ENCODE data around the gene CAMTA1. TPM values are rescaled to one million over a fixed set of nuclear protein-coding genes. Genes with fewer than 3 reads are reported as not detected.

Gene CAMTA1
- total RNA-seq, 1 experiment from 2014 or later = 102 TPM

DNA sequence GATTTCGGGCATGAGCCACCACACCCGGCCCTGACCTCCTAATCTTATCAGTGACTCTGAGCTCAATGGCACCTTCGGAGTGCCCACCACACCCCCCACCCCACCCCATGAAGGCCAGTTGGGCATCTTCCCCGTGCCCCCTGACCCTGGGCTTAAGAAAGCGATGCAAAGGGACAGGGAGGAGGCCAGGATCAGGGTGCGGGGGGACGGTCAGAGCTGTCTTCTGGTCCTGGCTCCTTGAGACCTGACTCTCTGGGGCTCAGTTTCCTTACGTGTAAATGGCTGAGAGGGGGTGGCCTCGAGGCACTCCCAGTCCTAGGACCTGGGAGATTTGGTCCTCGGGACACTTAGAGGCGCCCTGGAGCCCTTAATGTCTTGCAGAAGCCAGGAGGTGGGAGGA, 881.9 kb downstream of the CAMTA1 start:
- DNase-seq (ENCODE audit: low read depth) = no peak
- in situ Hi-C loops (cut with HindIII; ENCODE audit: low pct_unique_long_range_greater_than_20kb, low sequenced_read_pairs) = no loop called here

DNA sequence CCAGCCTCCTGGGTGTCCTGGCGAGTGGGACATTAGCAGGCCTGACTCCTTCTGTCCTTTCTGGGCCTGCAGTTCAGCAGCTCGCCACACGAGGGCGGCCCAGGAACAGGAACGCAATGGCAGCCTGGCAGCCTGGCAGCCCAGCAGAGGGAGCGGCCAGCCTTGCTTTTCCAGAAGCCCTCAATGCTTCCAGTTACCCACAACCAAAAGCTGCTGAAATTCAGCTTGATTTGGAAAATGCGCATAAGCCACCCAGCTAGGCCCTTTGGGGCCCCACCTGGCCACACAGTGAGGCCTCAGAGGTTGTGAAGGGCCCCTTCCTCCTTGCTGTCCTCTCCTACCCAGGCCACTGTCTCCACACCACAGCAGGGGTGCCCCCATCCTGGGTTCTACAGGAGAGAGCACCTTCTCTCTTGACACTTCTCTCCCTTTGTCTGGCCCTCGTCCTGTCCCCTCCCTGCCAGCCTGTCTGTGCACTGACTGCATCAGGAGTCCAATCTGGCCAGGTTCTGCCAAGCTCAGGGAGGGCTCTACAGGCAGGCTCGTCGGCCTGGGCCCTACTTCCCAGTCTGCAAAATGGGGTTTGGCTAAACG, 882.5 kb downstream of the CAMTA1 start:
- DNase-seq (ENCODE audit: low read depth) = peak; percentile 62
- in situ Hi-C loops (cut with HindIII; ENCODE audit: low pct_unique_long_range_greater_than_20kb, low sequenced_read_pairs) = no loop called here

DNA sequence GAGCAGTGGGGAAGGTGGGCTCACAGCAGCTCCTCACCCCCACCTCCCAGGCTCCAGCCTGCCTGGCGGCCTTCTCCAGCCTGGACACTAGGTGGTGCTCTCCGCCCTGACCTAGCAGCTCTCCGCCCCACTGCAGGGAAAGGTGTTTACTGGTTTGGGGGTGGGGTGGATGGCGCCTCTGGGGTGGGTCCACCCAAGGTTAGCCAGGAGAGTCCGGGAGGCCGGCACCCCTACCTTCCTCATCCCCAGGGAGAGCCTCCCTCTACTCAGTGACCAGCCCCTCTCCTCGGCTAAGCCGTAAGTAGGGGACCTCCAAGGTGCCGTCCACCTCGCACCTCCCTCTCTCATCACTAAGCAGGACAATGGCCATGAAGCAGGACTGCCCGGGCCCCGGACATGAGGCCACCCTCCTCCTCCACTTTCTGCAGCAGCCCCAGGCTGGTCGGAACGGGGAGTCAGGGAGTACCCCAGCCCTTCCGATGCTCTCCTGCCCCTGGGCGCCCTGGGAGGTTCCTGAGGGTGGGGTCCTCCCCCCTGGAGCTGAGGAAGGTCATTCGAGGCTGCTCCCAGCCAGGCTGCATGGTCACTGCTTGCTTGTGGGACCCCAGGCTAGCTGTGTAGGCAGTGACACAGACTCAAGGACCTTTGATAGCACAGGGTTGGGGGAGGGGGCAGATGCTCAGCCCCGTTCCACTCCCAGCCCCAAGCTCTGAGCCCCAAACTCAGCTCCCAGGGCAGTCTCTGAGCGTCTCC, 884.5 kb downstream of the CAMTA1 start:
- in situ Hi-C loops (cut with HindIII; ENCODE audit: low pct_unique_long_range_greater_than_20kb, low sequenced_read_pairs) = no loop called here
- DNase-seq (ENCODE audit: low read depth) = peak; percentile 25

DNA sequence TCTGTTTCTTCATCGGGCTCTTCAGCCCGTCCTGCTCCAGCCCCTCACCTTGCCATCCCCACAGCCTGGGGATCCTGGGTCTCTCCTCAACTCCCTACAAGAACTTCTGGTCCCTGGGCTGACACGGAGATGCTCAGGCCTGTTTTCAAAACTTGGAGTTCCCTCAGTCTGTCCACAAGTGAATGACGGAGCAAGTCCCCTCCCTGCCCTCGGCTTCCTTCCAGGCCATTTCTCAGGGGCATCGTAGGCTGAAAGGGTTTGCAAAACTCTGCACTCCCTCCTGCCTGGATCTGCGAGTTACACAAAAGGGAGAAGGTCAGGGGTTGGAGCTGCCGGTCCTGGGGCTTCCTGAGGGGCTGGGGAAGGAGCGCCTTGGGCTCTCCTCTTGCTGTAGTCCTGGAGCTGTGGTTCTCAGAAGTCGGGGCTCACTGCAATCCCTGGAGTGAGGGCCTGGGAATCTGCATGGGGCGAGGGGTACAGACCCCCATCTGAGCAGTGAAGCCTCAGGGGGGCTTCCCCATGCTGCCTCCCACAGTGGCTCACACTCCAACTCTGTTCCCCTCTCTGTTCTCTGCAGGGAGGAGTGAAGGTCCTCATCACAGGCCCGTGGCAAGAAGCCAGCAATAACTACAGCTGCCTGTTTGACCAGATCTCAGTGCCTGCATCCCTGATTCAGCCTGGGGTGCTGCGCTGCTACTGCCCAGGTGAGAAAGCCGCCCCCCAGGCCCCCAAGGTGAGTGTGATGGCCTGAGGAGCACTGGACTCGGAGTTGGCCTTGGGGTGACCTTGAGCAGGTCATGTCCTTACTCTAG, 885.3 kb downstream of the CAMTA1 start:
- DNase-seq (ENCODE audit: low read depth) = no peak
- in situ Hi-C loops (cut with HindIII; ENCODE audit: low pct_unique_long_range_greater_than_20kb, low sequenced_read_pairs) = no loop called here

DNA sequence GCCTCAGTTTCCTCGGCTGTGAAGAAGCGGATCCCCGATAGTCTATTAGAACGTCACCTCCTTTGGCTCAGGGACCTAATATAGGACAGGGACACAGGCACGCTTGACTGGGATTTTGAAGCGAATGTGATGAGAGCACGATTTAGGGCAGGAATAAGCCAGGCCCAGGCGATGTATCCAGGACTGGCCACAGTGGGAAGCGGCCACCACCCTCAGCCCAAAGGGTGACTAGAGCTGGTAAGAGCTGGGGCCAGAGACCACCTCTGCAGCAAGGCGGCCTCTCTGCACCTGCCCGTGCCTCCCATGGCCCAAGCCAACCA, 885.9 kb downstream of the CAMTA1 start:
- DNase-seq (ENCODE audit: low read depth) = no peak
- in situ Hi-C loops (cut with HindIII; ENCODE audit: low pct_unique_long_range_greater_than_20kb, low sequenced_read_pairs) = no loop called here

DNA sequence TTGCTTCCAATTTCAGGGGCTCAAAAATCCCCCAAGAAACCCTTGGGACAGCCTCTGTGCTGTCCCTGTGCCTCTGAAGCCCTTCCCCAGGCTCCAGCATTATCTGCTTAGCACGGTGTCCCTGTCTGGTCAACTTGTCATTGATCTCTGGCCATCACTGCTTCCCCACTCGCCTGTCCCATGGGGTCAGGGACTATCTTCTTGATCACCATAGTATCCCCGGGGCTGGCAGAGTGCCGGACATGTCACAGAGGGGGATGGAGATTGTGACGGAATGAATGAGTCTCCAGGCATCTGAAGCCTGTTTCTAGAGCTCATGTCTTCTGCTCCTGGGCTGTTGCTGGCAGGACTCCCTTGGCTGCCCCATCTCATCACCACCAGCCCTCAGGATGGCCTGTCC, 886.4 kb downstream of the CAMTA1 start:
- in situ Hi-C loops (cut with HindIII; ENCODE audit: low pct_unique_long_range_greater_than_20kb, low sequenced_read_pairs) = no loop called here
- DNase-seq (ENCODE audit: low read depth) = no peak

DNA sequence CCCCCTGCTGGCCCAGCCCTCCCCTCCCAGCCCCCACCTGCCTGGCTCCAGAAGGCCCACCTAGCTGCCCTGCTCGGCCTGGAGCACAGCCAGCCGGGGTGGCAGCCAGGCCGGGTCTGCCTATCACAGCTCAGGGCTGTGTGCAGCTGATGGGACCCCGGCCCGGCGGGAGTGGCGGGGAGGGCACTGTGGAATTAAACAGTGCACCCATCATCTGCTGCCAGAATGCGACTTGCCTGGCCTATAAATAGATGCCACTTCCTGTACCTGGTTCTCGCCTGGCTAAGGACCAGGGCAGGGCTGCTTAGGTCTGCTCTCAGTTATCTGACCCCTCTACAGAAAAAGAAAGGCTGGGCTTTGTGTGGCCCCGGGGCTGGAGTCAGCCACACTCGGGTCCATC, 887.6 kb downstream of the CAMTA1 start:
- in situ Hi-C loops (cut with HindIII; ENCODE audit: low pct_unique_long_range_greater_than_20kb, low sequenced_read_pairs) = no loop called here
- no peak for DNase-seq (ENCODE audit: low read depth)

DNA sequence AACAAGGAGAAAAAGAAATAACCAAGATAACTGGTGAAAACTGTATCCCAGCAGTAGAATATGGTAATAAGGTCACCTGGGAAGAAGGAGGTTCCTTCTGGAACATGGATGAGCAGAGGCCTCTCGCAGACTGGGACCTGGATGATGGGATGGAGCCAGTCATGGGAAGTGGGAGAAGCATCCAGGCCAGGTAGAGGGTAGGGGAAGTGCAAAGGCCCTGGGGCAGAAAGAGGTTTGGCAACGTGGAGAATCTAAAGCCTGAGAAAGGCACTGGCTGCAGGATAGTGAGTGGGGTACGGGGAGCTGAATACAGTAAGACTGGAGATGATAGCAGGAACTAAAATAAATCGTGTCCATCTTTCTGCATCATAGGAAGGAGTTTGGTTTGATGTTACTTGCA, 889.7 kb downstream of the CAMTA1 start:
- in situ Hi-C loops (cut with HindIII; ENCODE audit: low pct_unique_long_range_greater_than_20kb, low sequenced_read_pairs) = no loop called here

DNA sequence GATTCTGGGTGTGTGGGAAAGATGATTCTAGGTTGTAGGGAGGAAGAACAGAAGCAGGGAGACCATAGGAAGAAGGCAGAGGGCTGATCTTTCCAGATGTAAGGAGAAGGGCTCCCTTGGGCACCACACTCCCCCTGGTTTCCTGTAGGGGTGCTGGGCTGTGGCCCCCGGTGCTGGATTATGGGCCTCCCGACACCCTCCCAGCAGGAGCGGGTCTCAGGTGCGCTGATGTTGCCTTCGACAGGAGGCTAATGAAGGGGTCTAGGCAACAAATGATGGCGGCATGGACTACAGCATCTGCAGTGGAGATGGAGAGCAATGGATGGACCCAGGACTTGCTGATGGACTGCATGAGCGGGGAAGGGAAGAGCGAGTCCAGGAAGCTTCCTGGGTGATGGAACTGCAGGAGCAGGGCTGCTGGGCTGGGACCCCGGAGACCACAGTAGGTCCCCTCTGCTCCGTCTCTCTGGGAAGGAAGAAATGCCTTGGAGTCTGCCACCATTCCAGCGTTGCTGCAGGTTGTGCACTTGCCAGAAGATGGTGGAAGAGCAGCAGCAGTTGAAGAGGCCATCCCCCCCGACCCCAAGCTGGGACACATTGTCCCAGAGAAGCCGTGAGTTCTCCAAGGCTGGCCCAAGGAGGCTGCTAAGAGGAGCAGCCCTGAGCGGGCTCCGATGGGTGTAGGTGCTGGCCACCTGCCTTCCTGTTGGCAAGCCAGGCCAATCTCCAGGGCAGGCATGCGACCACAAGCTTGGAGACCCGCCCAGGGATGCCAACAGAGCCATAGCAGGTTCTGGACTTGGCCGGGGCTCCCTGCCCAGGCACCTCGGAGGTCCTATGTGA, 890.4 kb downstream of the CAMTA1 start:
- no peak for DNase-seq (ENCODE audit: low read depth)
- in situ Hi-C loops (cut with HindIII; ENCODE audit: low pct_unique_long_range_greater_than_20kb, low sequenced_read_pairs) = no loop called here

More for the DNA sequence above, 889.7 kb downstream of the CAMTA1 start:
- no peak for DNase-seq (ENCODE audit: low read depth)

DNA sequence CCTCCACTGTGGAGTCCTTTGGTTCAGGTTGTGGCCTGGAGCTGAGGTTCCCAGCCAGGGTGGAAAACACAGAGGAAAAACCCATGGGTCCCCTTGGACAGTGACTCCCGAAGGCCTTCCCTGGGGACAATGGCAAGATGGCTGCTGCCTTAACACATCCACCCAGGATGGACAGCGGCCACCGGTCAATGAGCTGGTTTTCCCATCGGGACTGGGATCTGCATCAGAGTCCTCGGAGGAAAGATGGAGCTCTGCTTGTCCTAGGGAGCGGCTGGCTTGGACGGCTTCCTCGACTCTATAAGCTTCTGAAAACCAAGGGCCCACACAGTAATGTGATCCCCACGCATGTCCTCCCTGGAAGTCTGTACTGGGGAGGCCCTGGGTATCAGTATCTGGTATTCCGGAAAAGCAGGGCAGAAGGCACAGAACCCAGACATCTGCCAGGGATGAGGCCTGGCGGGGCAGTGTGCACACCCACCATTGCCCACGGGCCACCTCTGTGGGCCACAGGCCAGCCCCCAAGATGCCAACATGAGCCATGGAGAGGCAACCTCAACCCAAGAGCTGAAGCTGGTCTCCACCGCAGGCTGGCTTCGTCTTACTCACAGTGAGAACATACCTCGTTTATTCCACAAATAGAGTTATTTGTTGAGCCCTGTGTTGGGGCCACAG, 891.2 kb downstream of the CAMTA1 start:
- DNase-seq (ENCODE audit: low read depth) = no peak
- in situ Hi-C loops (cut with HindIII; ENCODE audit: low pct_unique_long_range_greater_than_20kb, low sequenced_read_pairs) = no loop called here

DNA sequence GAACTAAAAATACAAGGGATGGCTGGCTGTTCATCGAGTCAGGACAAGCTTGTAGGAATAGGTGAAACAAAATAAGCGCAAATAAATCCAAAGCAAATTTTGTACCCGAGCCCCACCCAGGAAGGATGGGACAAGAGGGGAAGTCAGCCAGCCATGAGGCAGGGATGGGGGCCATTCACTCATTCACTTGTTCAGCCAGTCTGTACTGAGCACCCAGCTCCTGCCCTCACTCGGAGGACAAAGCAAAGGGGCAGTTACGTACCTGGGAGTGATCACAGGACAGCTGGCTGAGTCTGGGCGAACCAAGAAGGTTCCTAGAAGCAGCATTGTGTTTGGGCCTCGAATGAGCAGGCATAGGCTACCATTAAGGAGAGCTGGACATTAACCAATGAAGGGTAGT, 891.9 kb downstream of the CAMTA1 start:
- in situ Hi-C loops (cut with HindIII; ENCODE audit: low pct_unique_long_range_greater_than_20kb, low sequenced_read_pairs) = no loop called here

DNA sequence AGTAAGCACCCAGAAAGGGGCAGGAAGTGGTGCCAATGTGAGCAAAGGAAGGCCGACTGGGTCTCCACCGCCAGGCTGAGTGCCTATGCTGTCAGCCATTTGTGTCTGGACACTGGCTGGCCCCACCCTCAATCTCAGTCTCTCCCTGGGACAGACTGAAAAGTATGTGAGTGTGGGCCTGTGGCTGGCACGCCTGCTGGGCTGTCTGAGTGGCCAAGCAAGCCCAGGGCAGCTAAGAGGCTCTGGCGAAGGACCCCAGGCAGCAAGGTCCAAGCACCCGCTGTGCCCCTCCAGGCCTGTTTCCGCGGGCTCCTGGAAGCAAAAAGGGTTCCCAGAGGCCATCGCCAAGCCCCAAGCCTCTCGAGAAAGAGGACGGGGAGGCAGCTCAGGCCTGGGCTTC, 892.6 kb downstream of the CAMTA1 start:
- no peak for DNase-seq (ENCODE audit: low read depth)
- in situ Hi-C loops (cut with HindIII; ENCODE audit: low pct_unique_long_range_greater_than_20kb, low sequenced_read_pairs) = no loop called here

More for the DNA sequence above, 891.9 kb downstream of the CAMTA1 start:
- no peak for DNase-seq (ENCODE audit: low read depth)

DNA sequence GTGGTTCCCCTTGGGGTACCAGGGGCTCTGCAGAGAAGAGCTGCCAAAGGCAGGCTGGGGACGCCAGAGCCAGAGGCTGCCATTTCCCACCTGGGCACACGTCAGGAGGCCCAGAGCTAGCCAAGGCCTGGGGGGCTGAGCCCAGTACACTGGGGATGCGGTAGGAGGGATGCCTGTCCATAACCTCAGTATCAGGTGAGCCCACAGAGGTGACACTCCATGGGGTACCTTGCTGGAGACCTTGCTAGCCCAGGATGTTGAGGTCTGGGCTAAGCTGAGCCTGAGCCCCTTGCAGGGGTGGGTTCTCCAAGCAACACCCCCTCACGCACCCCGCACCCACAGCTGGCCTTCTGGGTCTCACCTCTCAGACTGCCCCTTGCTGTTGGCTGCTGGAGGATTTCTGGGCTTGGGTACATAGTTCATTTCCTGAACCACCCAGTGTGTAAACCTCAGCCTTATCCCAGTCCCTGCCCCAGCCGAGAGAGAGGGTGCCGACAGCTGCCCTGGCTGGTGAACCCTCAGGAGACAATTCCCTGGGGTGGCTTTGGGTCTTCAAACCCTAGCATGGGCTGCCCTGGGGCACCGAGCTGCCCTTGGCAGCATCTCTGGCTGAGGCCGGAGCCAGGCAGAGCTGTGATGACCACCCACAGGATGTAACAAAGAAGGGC, 893.4 kb downstream of the CAMTA1 start:
- no peak for DNase-seq (ENCODE audit: low read depth)
- in situ Hi-C loops (cut with HindIII; ENCODE audit: low pct_unique_long_range_greater_than_20kb, low sequenced_read_pairs) = no loop called here

DNA sequence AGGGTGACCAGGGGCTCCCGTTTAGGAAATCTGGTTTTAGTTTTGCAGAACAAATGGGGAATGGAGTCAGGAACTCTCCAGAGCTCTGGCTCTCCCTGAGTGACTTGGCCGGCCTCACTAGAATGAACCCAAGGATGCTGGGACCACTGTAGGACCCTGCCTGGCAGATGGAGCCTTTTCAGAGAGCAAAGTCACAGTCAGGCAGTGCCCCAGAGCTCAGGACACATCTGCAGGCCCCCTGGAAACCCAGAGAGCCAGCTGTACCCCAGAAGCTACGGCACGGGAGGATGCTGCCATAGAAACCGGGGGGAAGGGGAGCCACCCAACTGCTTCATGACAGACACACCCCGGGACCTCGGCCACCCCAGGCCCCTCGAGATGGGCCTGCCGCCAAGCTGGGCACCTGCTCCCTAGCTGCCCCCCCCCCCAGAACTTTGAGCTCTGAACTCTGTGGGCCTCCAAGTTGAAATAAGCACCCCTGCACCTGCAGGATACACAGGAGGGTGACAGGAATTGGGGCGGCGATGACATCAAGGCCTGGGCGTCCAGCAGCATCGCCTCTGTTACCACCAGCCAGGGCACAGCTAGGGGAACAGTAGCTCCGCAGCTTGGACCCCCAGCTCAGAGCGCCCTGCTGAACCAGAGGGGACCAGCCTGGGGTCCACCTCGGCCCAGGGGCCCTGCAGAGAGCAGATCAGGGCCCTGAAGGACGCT, 894.1 kb downstream of the CAMTA1 start:
- no peak for DNase-seq (ENCODE audit: low read depth)
- in situ Hi-C loops (cut with HindIII; ENCODE audit: low pct_unique_long_range_greater_than_20kb, low sequenced_read_pairs) = no loop called here

DNA sequence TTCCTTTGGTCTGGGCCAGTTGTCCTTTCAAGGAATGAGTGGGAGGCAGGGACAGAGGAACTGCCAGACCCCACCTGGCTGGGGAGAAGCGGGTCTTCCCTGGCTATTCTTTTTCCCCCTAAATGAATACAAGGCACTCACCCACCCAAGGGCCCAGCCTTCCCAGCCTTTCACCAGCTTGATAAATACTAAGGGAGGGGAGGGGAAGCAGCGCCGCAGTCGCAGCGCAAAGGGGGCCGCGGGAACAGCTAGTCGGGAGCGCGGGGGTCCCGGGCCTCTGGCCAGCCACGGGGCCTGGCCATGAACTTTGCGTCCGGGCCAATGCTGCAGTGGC, 894.6 kb downstream of the CAMTA1 start:
- no peak for DNase-seq (ENCODE audit: low read depth)
- in situ Hi-C loops (cut with HindIII; ENCODE audit: low pct_unique_long_range_greater_than_20kb, low sequenced_read_pairs) = no loop called here

DNA sequence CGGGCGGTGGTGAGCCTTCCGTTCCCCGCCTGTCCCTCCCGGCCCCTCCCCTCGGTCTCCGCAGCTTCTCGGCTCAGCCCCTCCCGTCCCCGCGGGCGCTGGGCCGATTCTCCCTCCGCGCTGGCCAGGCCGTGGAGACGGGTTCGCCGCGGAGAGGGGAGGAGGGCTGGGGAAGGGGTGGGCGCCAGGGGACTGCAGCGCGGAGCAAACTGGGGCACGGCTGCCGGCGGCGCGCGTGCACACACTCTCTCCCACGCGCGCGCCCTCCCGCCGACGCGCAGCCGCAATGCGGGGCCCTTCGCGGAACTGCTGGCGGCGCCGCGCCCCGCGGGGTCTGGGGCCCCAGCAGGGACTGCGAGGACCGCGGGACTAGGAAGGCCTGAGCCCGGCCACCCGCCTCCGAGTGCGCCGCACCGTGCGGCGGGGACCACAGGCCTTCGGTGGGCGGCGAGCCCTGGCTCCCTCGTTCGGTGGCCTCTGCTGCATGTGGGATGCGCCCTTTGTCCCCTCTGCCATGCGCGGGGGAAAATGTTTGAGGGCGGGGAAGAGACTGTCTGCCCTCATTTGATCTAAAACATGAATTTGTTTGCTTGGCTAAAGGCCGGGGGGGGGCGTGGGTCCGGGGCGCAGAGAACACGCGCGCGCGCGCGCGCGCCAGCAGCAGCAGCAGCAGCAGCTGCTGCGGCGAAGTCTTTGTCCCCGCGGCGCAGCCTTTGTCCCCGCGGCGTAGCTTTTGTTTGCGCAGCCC, 895.1 kb downstream of the CAMTA1 start:
- peak; percentile 43 for DNase-seq (ENCODE audit: low read depth)

DNA sequence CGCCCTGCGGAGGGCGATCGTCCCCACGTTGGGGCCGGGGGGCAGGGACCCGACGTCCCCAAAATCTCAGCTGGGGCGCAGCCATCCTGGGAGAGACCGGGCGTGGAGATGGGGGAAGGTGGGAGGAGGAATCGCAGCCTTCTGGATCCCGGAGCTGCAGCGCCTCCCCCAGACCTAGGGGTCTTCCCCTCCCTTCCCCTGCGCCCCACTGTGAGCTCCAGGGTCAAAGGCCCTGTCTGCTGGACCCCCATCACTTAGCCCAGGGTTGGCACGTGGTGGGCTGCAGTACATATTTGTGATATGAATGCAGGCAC, 895.7 kb downstream of the CAMTA1 start:
- in situ Hi-C loops (cut with HindIII; ENCODE audit: low pct_unique_long_range_greater_than_20kb, low sequenced_read_pairs) = no loop called here

More for the DNA sequence above, 895.1 kb downstream of the CAMTA1 start:
- in situ Hi-C loops (cut with HindIII; ENCODE audit: low pct_unique_long_range_greater_than_20kb, low sequenced_read_pairs) = no loop called here

More for the DNA sequence above, 895.7 kb downstream of the CAMTA1 start:
- DNase-seq (ENCODE audit: low read depth) = no peak

Data from Caki2 (cell line).